ENCODE results near the gene GRN. TPM values are rescaled to one million over a fixed set of nuclear protein-coding genes. Genes with fewer than 3 reads are reported as not detected.

The GRN gene
- 71.7 TPM for polyA plus RNA-seq (2013, experiment 1 of 2)
- polyA plus RNA-seq (2013, experiment 2 of 2), result 92.4 TPM

DNA sequence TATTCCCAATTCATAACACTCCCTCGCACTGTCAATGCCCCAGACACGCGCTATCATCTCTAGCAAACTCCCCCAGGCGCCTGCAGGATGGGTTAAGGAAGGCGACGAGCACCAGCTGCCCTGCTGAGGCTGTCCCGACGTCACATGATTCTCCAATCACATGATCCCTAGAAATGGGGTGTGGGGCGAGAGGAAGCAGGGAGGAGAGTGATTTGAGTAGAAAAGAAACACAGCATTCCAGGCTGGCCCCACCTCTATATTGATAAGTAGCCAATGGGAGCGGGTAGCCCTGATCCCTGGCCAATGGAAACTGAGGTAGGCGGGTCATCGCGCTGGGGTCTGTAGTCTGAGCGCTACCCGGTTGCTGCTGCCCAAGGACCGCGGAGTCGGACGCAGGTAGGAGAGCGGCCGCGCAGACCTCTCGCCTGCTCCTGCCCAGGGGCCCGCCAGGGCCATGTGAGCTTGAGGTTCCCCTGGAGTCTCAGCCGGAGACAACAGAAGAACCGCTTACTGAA, at the start of gene GRN:
Gene GRN (plus strand): TSS at position 364 of the 515 bp plus-strand sequence. CDS start 3,863 bp downstream, outside the sequence.
- 1% methylated on average over 25 of the region's 26 CpGs for WGBS
- H3K4me1 ChIP-seq (ENCODE audit: insufficient read depth, low read length), result no peaks in the 10 kb centered on the region; the same call in 1 of the 2 replicates
- no peaks in the 10 kb centered on the region for H3K36me3 ChIP-seq (ENCODE audit: insufficient read depth, low read length)
- H3K4me3 ChIP-seq (ENCODE audit: low read length), result peak within 1 kb of the TSS; percentile 90
- H3K27me3 ChIP-seq (ENCODE audit: insufficient read depth, low read length), result peaks cover 3% of the 10 kb centered on the region; the same call in 1 of the 2 replicates
- H3K9me3 ChIP-seq (ENCODE audit: insufficient read depth, low read depth, low read length), result no peaks in the 10 kb centered on the region
- H3K27ac ChIP-seq (ENCODE audit: low read depth, low read length), result peak within 1 kb of the TSS; percentile 50; the same call in 1 of the 2 replicates
- peak within 1 kb of the TSS; percentile 64 for H3K9ac ChIP-seq (ENCODE audit: low read depth, low read length)

DNA sequence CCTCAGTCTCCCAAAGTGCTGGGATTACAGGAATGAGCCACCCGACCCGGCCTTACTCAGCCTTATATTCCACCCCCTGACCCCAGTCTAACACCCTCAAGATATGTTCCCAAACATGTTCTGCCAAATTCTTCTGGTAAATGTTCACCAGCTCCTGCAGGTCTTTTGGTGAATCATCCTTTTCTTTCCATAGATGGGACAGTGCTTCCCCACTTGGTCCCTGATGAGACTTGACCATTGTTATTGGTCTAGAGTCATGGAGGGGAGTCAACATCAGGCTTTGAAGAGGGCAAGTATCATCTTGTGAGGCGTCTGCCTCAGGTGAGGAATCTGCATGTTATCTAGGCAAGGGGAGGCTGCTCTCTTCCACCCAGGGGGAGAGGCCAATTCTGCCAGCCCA, 47.1 kb upstream of the GRN start:
- no peak overlapping the region for H3K27ac ChIP-seq (ENCODE audit: low read depth, low read length)
- no peaks in the 10 kb centered on the region for H3K9me3 ChIP-seq (ENCODE audit: insufficient read depth, low read depth, low read length)
- no peaks in the 10 kb centered on the region for H3K4me1 ChIP-seq (ENCODE audit: insufficient read depth, low read length)
- 79% methylated on average over 3 of the region's 3 CpGs for WGBS
- H3K27me3 ChIP-seq (ENCODE audit: insufficient read depth, low read length), result no peaks in the 10 kb centered on the region
- no peak overlapping the region for H3K4me3 ChIP-seq (ENCODE audit: low read length)
- H3K9ac ChIP-seq (ENCODE audit: low read depth, low read length), result no peak overlapping the region
- H3K36me3 ChIP-seq (ENCODE audit: insufficient read depth, low read length), result no peaks in the 10 kb centered on the region

DNA sequence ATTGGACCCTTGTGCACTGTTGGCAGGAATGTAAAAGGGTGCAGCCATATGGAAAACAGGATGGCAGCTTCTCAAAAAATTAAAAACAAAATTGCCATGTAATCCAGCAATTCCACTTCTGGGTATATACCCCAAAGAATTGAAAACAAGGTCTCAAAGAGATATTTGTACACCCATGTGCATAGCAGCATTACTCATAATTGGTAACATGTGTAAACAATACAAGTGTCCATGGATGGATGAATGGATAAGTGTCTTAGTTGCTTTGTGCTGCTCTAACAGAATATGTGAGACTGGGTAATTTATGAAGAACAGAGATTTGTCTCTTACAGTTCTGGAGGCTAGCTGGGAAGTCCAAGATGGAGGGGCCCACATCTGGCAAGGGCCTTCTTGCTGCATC, 40.5 kb upstream of the GRN start:
- Histone ChIP-seq H3K4me1 (ENCODE audit: insufficient read depth, low read length) (peaks cover 5% of the 10 kb centered on the region; the same call in 1 of the 2 replicates), H3K4me3 (ENCODE audit: low read length) (no peak overlapping the region), H3K9me3 (ENCODE audit: insufficient read depth, low read depth, low read length) (no peaks in the 10 kb centered on the region), H3K27ac (ENCODE audit: low read depth, low read length) (no peak overlapping the region), H3K9ac (ENCODE audit: low read depth, low read length) (no peak overlapping the region), H3K36me3 (ENCODE audit: insufficient read depth, low read length) (no peaks in the 10 kb centered on the region), H3K27me3 (ENCODE audit: insufficient read depth, low read length) (peaks cover 6% of the 10 kb centered on the region; the same call in 1 of the 2 replicates)

DNA sequence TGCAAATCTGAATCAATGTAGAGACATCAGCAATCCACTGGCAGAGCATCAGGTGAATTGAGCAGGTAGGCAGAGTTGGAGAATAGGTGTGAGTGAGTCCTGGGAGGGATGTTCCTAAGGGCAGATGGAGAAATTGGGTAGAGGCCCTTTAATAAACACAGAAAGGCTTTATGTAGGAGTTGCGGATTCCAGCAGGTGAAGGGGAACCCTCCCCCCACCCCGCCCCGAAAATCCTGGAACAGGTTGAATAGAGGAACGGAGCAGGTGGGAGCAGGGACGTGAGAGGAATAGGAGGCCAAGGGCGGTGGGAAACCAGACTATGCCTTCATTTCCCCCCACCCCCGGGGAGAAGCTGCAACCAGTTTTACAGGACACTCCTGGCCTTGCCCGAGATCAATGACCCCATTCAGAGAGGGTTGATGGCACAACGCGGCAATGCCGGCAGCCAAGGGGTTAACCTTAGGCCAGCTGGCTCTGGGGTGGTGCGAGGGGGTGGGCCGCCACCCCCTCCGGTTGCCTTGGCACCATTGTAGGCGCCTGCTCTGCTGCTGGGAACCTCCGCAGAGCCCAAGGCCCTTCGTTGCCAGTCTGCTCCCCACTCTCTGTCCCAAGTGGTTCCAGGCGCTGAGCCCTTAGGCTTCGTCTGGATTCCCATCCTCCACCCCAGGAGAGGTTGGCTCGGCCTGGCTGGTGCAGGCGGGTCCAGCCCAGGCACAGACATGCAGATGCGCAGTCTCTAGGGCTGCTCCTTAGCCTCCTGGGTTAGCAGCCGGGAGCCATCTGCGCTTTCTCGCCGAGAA, 37.5 kb upstream of the GRN start:
- H3K27ac ChIP-seq (ENCODE audit: low read depth, low read length), result peak overlapping the region; percentile 40; the same call in 1 of the 2 replicates
- 1% methylated on average over 22 of the region's 26 CpGs for WGBS
- peaks cover 7% of the 10 kb centered on the region; the same call in 1 of the 2 replicates for H3K4me1 ChIP-seq (ENCODE audit: insufficient read depth, low read length)
- H3K9ac ChIP-seq (ENCODE audit: low read depth, low read length), result peak overlapping the region; percentile 5; the same call in 1 of the 2 replicates
- no peaks in the 10 kb centered on the region for H3K36me3 ChIP-seq (ENCODE audit: insufficient read depth, low read length)
- H3K4me3 ChIP-seq (ENCODE audit: low read length), result peak overlapping the region; percentile 53
- H3K27me3 ChIP-seq (ENCODE audit: insufficient read depth, low read length), result peaks cover 6% of the 10 kb centered on the region; the same call in 1 of the 2 replicates
- no peaks in the 10 kb centered on the region for H3K9me3 ChIP-seq (ENCODE audit: insufficient read depth, low read depth, low read length)

DNA sequence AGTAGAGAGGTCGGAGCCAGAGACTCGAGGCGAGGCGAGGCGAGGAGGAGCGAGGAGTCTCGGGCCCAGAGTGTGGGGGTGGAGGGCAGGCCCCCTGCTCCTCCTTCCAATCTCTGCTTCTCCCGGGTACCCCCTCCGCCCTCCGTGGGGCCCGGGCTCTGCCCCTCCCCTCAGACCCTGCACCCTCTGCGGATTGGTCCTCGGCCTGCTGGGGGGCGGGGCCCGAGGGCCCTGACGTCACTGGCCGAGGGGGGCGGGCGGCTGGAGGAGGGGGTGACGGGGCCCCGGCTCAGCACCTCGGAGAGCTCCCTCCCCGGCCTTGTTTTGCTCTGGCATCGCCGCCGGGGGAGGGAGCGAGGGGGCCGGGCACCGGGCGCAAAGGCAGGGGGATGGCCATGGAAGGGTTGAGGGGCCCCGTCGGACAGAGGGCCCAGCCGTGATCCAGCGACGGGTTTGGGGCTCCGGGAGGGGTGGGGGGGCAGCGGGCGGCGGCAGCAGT, 36.7 kb upstream of the GRN start, which contains the start of gene RUNDC3A:
Gene RUNDC3A (plus strand): TSS at position 282 of the 499 bp plus-strand sequence. CDS start 232 bp downstream, outside the sequence.
- H3K9me3 ChIP-seq (ENCODE audit: insufficient read depth, low read depth, low read length), result no peaks in the 10 kb centered on the region
- peak within 1 kb of the TSS; percentile 40; the same call in 1 of the 2 replicates for H3K27ac ChIP-seq (ENCODE audit: low read depth, low read length)
- H3K9ac ChIP-seq (ENCODE audit: low read depth, low read length), result peak within 1 kb of the TSS; percentile 5; the same call in 1 of the 2 replicates
- 0% methylated on average over 39 of the region's 39 CpGs for WGBS
- H3K4me1 ChIP-seq (ENCODE audit: insufficient read depth, low read length), result peaks cover 7% of the 10 kb centered on the region; the same call in 1 of the 2 replicates
- peak within 1 kb of the TSS; percentile 53 for H3K4me3 ChIP-seq (ENCODE audit: low read length)
- peaks cover 12% of the 10 kb centered on the region; the same call in 1 of the 2 replicates for H3K27me3 ChIP-seq (ENCODE audit: insufficient read depth, low read length)
- no peaks in the 10 kb centered on the region for H3K36me3 ChIP-seq (ENCODE audit: insufficient read depth, low read length)

DNA sequence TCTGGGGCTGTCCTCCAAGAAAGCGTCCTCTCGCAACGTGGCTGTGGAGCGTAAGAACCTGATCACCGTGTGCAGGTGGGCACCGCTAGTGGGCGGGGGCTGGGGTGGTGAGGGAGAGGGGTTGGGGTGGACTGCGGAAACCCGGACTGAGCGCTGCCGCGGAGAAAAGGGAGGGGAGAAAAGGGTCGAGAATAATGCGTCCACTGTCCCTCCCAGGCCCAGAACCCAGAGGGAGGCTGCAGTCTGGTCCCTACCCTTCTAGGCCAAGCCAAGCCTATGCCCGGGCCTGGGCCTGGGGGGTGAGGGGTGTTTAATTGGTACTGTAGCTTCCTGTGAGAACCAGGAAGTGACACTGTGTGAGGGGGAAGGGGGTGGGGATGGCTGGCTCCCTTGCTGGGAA, 36.2 kb upstream of the GRN start:
- Histone ChIP-seq H3K4me1 (ENCODE audit: insufficient read depth, low read length) (peaks cover 7% of the 10 kb centered on the region; the same call in 1 of the 2 replicates), H3K9ac (ENCODE audit: low read depth, low read length) (no peak overlapping the region), H3K27me3 (ENCODE audit: insufficient read depth, low read length) (peaks cover 13% of the 10 kb centered on the region), H3K9me3 (ENCODE audit: insufficient read depth, low read depth, low read length) (no peaks in the 10 kb centered on the region), H3K27ac (ENCODE audit: low read depth, low read length) (no peak overlapping the region), H3K4me3 (ENCODE audit: low read length) (peak overlapping the region; percentile 53), H3K36me3 (ENCODE audit: insufficient read depth, low read length) (no peaks in the 10 kb centered on the region)
- WGBS, result 5% methylated on average over 15 of the region's 15 CpGs

DNA sequence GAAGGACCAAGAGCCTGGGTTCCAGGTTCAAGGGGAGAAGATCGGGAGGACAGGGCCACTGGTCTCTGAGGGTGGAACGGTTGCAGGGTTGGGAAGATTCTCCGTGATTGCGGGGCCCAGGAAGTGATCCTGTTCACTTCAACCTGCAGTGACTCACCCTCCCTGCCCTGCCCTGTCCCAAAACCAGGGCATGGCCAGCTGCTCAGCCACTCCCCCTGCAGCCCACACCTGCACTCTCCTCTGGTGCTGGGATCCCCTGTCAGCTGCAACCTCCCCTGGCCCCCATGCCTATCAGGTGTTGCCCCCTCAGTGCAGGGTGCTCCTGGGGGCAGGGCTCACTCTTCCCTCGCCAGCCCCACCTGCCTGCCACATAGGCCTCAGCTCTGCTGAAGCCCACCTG, 35.6 kb upstream of the GRN start:
- Histone ChIP-seq H3K27me3 (ENCODE audit: insufficient read depth, low read length) (peaks cover 19% of the 10 kb centered on the region), H3K4me1 (ENCODE audit: insufficient read depth, low read length) (peaks cover 7% of the 10 kb centered on the region; the same call in 1 of the 2 replicates), H3K9ac (ENCODE audit: low read depth, low read length) (no peak overlapping the region), H3K27ac (ENCODE audit: low read depth, low read length) (no peak overlapping the region), H3K4me3 (ENCODE audit: low read length) (peak overlapping the region; percentile 53; the same call in 1 of the 2 replicates), H3K9me3 (ENCODE audit: insufficient read depth, low read depth, low read length) (no peaks in the 10 kb centered on the region), H3K36me3 (ENCODE audit: insufficient read depth, low read length) (no peaks in the 10 kb centered on the region)
- WGBS, result 61% methylated on average over 5 of the region's 5 CpGs

DNA sequence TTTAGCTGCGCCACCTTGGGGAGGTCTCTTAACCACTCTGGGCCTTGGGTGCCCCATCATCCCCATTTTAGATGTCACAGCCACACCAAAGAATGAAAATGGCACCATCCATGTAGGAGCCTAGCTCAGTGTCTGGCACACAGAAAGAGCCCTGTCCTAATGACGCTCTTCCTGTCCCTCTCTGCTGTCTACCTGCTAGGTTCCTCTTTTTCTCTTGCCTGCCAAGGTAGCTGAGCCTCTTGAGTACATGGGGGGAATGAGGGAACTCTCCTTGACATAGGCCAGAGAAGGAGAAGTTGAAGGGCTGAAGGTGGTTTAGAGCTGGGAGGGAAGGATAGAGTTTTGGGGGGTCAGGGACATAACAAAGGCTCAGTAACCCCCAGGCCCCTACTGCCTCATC, 34.9 kb upstream of the GRN start:
- Histone ChIP-seq H3K27ac (ENCODE audit: low read depth, low read length) (no peak overlapping the region), H3K4me1 (ENCODE audit: insufficient read depth, low read length) (peaks cover 7% of the 10 kb centered on the region; the same call in 1 of the 2 replicates), H3K4me3 (ENCODE audit: low read length) (no peak overlapping the region), H3K9ac (ENCODE audit: low read depth, low read length) (no peak overlapping the region), H3K9me3 (ENCODE audit: insufficient read depth, low read depth, low read length) (no peaks in the 10 kb centered on the region), H3K36me3 (ENCODE audit: insufficient read depth, low read length) (no peaks in the 10 kb centered on the region), H3K27me3 (ENCODE audit: insufficient read depth, low read length) (peaks cover 26% of the 10 kb centered on the region)
- whole genome bisulfite sequencing, result 96% methylated on average over 2 of the region's 2 CpGs

DNA sequence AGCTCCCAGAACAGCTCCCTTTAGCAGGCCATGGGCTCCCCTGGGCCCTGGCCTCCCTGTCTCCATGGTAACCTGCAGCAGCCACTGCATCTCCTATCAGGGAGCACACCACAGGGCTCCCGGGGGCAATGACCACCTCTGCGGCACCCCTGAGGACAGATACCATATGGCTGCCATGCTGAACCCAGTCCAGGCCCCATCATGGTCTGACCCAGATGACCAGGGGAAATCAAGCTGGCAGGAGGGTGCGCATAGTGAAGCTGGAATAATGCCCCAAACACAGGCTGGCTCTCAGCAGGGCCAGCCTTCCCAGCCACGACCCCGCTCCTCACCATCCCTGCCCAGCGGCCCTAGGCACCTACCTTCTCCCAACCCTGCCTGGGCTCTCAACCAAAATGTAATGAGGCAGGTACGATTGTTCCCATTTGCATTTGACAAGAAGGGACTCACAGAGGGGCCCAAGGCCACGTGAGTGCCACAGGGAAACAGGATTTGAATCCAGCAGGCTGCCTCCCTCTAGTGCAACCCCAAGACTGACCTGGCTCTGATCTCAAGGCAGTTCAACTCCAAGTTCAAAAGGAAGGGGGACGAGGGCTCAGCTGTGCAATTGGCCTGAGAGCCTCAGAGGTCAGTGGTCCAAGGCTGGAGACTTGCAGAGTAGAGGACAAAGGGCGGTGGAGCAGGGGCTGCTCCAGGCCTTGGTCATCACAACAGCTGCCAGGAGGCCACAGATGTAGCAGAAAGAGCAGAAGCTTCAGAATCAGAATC, 34.3 kb upstream of the GRN start:
- no peaks in the 10 kb centered on the region for H3K9me3 ChIP-seq (ENCODE audit: insufficient read depth, low read depth, low read length)
- no peaks in the 10 kb centered on the region for H3K36me3 ChIP-seq (ENCODE audit: insufficient read depth, low read length)
- no peak overlapping the region for H3K4me3 ChIP-seq (ENCODE audit: low read length)
- WGBS, result 63% methylated on average over 10 of the region's 10 CpGs
- H3K27me3 ChIP-seq (ENCODE audit: insufficient read depth, low read length), result peaks cover 31% of the 10 kb centered on the region
- H3K27ac ChIP-seq (ENCODE audit: low read depth, low read length), result no peak overlapping the region
- H3K9ac ChIP-seq (ENCODE audit: low read depth, low read length), result no peak overlapping the region
- peaks cover 7% of the 10 kb centered on the region; the same call in 1 of the 2 replicates for H3K4me1 ChIP-seq (ENCODE audit: insufficient read depth, low read length)

DNA sequence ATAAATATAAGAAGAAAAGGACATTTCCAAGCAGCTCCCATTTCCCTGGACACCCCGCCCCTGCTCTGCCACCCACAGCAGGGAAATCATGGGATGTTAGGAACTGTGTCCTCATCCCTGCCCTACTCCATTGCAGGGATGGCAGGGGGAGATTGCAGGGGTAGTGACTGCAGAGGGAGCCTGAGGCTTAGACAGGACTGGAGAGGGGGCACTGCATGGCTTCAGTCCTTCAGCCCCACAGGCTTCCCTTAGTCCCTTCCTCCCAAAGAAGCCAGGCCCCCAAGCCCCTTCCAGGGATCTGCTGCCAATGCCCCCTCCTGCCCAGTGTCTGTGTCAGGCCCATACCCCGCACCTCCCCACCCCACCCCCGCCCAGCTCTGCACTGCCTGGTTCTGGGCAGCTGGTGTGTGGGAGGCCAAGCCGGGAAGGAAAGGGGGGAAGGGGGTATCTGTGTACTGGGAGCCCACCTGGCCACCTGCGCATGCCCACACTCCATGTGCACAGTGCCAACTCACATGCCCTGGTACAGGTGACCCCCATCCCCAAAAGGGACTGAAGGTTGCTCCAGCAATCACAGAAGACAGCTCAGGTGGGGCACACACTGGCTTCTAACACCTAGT, 33.4 kb upstream of the GRN start:
- H3K36me3 ChIP-seq (ENCODE audit: insufficient read depth, low read length), result no peaks in the 10 kb centered on the region
- H3K27ac ChIP-seq (ENCODE audit: low read depth, low read length), result no peak overlapping the region
- peaks cover 7% of the 10 kb centered on the region; the same call in 1 of the 2 replicates for H3K4me1 ChIP-seq (ENCODE audit: insufficient read depth, low read length)
- H3K4me3 ChIP-seq (ENCODE audit: low read length), result no peak overlapping the region
- H3K9ac ChIP-seq (ENCODE audit: low read depth, low read length), result no peak overlapping the region
- H3K27me3 ChIP-seq (ENCODE audit: insufficient read depth, low read length), result peaks cover 34% of the 10 kb centered on the region
- 93% methylated on average over 3 of the region's 5 CpGs for WGBS
- no peaks in the 10 kb centered on the region for H3K9me3 ChIP-seq (ENCODE audit: insufficient read depth, low read depth, low read length)

Data from HUES64 (cell line).